NOMO-1 (cell line): Measurements from ENCODE around the gene MTHFD1L.
A peak's percentile ranks its signal among the peaks of the same experiment; 100 is the strongest.
"Not testable (repeated sequence)": the region's sequence is repeated elsewhere in the genome, so short reads cannot be mapped to it uniquely, and the experiment has no call there.

Source experiments
- DNase-seq, 2 experiments: peaks; one replicate each; lab custom pipeline; 2025; ENCODE audit not compliant: unreplicated experiment in 2 of 2; lab: John Stamatoyannopoulos, UW

Gene MTHFD1L

GRCh38 chr6:151036869-151037680, 171.6 kb downstream of the MTHFD1L start:
- DNase-seq, result no peak

- DNase-seq, result no peak
Measured at GRCh38 chr6:151038616-151039015, 173.1 kb downstream of the MTHFD1L start.

GRCh38 chr6:151040888-151041521, 175.5 kb downstream of the MTHFD1L start:
- peak in 1 of 2 experiments; percentile 7 for DNase-seq

GRCh38 chr6:151041686-151042085, 176.2 kb downstream of the MTHFD1L start:
- no peak for DNase-seq

GRCh38 chr6:151042911-151043330, 177.4 kb downstream of the MTHFD1L start:
- DNase-seq, result not testable (repeated sequence)

GRCh38 chr6:151043944-151044343, 178.4 kb downstream of the MTHFD1L start:
- DNase-seq, result no peak

- DNase-seq, result no peak
Measured at GRCh38 chr6:151044465-151045441, 179.3 kb downstream of the MTHFD1L start.

GRCh38 chr6:151045511-151046222, 180.2 kb downstream of the MTHFD1L start:
- DNase-seq, result not testable (repeated sequence)

- DNase-seq, result no peak
Measured at GRCh38 chr6:151051164-151051563, 185.7 kb downstream of the MTHFD1L start.

GRCh38 chr6:151052021-151052646, 186.6 kb downstream of the MTHFD1L start:
- no peak for DNase-seq

- DNase-seq, result no peak
Measured at GRCh38 chr6:151054306-151054705, 188.8 kb downstream of the MTHFD1L start.

GRCh38 chr6:151056230-151056907, 190.9 kb downstream of the MTHFD1L start:
- DNase-seq, result no peak

- DNase-seq, result no peak
Measured at GRCh38 chr6:151057061-151057460, 191.6 kb downstream of the MTHFD1L start.

- no peak for DNase-seq
Measured at GRCh38 chr6:151058021-151058733, 192.7 kb downstream of the MTHFD1L start.

GRCh38 chr6:151059612-151060095, 194.2 kb downstream of the MTHFD1L start:
- DNase-seq, result peak; percentile 1 to 16

GRCh38 chr6:151060096-151060765, 194.7 kb downstream of the MTHFD1L start:
- DNase-seq, result no peak

GRCh38 chr6:151060766-151061531, 195.4 kb downstream of the MTHFD1L start:
- no peak for DNase-seq
